Measurements from ENCODE around the gene PRKAG1.
A peak's percentile ranks its signal among the peaks of the same experiment; 100 is the strongest.
"Not testable (repeated sequence)": the region's sequence is repeated elsewhere in the genome, so short reads cannot be mapped to it uniquely, and the experiment has no call there.

Gene PRKAG1

GRCh38 chr12:49018261-49019119 is at the start of gene PRKAG1:
Gene PRKAG1, minus strand, starts transcription at chr12:49018776. Its CDS starts 36 bp downstream, at chr12:49018740.
- H3K27me3 ChIP-seq (ENCODE audit: control insufficient read depth in 1 of 2, insufficient read depth in 2 of 2, low read length in 2 of 2), result no peaks in the 10 kb centered on the region
- H3K27ac ChIP-seq (ENCODE audit: low read depth, low read length), result peak within 1 kb of the TSS; percentile 74
- no peaks in the 10 kb centered on the region for H3K9me3 ChIP-seq (ENCODE audit: low read length)
- H3K36me3 ChIP-seq (ENCODE audit: insufficient read depth, low read length), result peaks cover 26% of the 10 kb centered on the region
- H3K4me3 ChIP-seq (ENCODE audit: low read depth in 1 of 2, low read length in 2 of 2), result peak within 1 kb of the TSS; percentile 70 to 98
- peaks cover 11% of the 10 kb centered on the region for H3K4me1 ChIP-seq (ENCODE audit: insufficient read depth, low read length)
- peak within 1 kb of the TSS; percentile 98 for H3K9ac ChIP-seq (ENCODE audit: low read length)

- Histone ChIP-seq H3K27ac (ENCODE audit: low read depth, low read length) (no peak overlapping the region), H3K9ac (ENCODE audit: low read length) (no peak overlapping the region), H3K4me1 (ENCODE audit: insufficient read depth, low read length) (peaks cover 17% of the 10 kb centered on the region), H3K36me3 (ENCODE audit: insufficient read depth, low read length) (no peaks in the 10 kb centered on the region), H3K9me3 (ENCODE audit: low read length) (no peaks in the 10 kb centered on the region), H3K27me3 (ENCODE audit: control insufficient read depth in 1 of 2, insufficient read depth in 2 of 2, low read length in 2 of 2) (no peaks in the 10 kb centered on the region), H3K4me3 (ENCODE audit: low read depth in 1 of 2, low read length in 2 of 2) (no peak overlapping the region)
These were observed 47.5 kb upstream of the PRKAG1 start for GRCh38 chr12:49066120-49066519.

- Histone ChIP-seq H3K27ac (ENCODE audit: low read depth, low read length) (no peak overlapping the region), H3K4me3 (ENCODE audit: low read depth in 1 of 2, low read length in 2 of 2) (no peak overlapping the region), H3K4me1 (ENCODE audit: insufficient read depth, low read length) (peaks cover 12% of the 10 kb centered on the region), H3K36me3 (ENCODE audit: insufficient read depth, low read length) (no peaks in the 10 kb centered on the region), H3K9me3 (ENCODE audit: low read length) (no peaks in the 10 kb centered on the region), H3K27me3 (ENCODE audit: control insufficient read depth in 1 of 2, insufficient read depth in 2 of 2, low read length in 2 of 2) (no peaks in the 10 kb centered on the region), H3K9ac (ENCODE audit: low read length) (no peak overlapping the region)
These were observed 46.2 kb upstream of the PRKAG1 start for GRCh38 chr12:49064767-49065152.

- not testable (repeated sequence) for H3K36me3 ChIP-seq (ENCODE audit: insufficient read depth, low read length); H3K9ac ChIP-seq (ENCODE audit: low read length); H3K9me3 ChIP-seq (ENCODE audit: low read length); H3K27ac ChIP-seq (ENCODE audit: low read depth, low read length); H3K4me3 ChIP-seq (ENCODE audit: low read depth in 1 of 2, low read length in 2 of 2); H3K27me3 ChIP-seq (ENCODE audit: control insufficient read depth in 1 of 2, insufficient read depth in 2 of 2, low read length in 2 of 2)
- H3K4me1 ChIP-seq (ENCODE audit: insufficient read depth, low read length), result peaks cover 27% of the 10 kb centered on the region
These were observed 43.3 kb upstream of the PRKAG1 start for GRCh38 chr12:49061916-49062315.

GRCh38 chr12:49061157-49061650 is 42.6 kb upstream of the PRKAG1 start:
- H3K27me3 ChIP-seq (ENCODE audit: control insufficient read depth in 1 of 2, insufficient read depth in 2 of 2, low read length in 2 of 2), result no peaks in the 10 kb centered on the region
- H3K36me3 ChIP-seq (ENCODE audit: insufficient read depth, low read length), result no peaks in the 10 kb centered on the region
- H3K4me3 ChIP-seq (ENCODE audit: low read depth in 1 of 2, low read length in 2 of 2), result peak overlapping the region; percentile 95 to 96
- H3K9ac ChIP-seq (ENCODE audit: low read length), result peak overlapping the region; percentile 50
- peak overlapping the region; percentile 99 for H3K27ac ChIP-seq (ENCODE audit: low read depth, low read length)
- peaks cover 34% of the 10 kb centered on the region for H3K4me1 ChIP-seq (ENCODE audit: insufficient read depth, low read length)
- H3K9me3 ChIP-seq (ENCODE audit: low read length), result no peaks in the 10 kb centered on the region

GRCh38 chr12:49060237-49061156 is 41.9 kb upstream of the PRKAG1 start, which contains the start of gene KMT2D:
Gene KMT2D, minus strand, starts transcription at chr12:49060794. Its CDS starts 5,470 bp downstream, at chr12:49055324.
- H3K9ac ChIP-seq (ENCODE audit: low read length), result peak within 1 kb of the TSS; percentile 86
- no peaks in the 10 kb centered on the region for H3K27me3 ChIP-seq (ENCODE audit: control insufficient read depth in 1 of 2, insufficient read depth in 2 of 2, low read length in 2 of 2)
- H3K27ac ChIP-seq (ENCODE audit: low read depth, low read length), result peak within 1 kb of the TSS; percentile 99
- H3K4me1 ChIP-seq (ENCODE audit: insufficient read depth, low read length), result peaks cover 41% of the 10 kb centered on the region
- no peaks in the 10 kb centered on the region for H3K9me3 ChIP-seq (ENCODE audit: low read length)
- peak within 1 kb of the TSS; percentile 95 to 96 for H3K4me3 ChIP-seq (ENCODE audit: low read depth in 1 of 2, low read length in 2 of 2)
- no peaks in the 10 kb centered on the region for H3K36me3 ChIP-seq (ENCODE audit: insufficient read depth, low read length)

GRCh38 chr12:49059299-49060171 is 41.0 kb upstream of the PRKAG1 start:
- Histone ChIP-seq H3K36me3 (ENCODE audit: insufficient read depth, low read length) (peaks cover 7% of the 10 kb centered on the region), H3K9ac (ENCODE audit: low read length) (peak overlapping the region; percentile 86), H3K4me3 (ENCODE audit: low read depth in 1 of 2, low read length in 2 of 2) (peak overlapping the region; percentile 95 to 96), H3K27ac (ENCODE audit: low read depth, low read length) (peak overlapping the region; percentile 99), H3K9me3 (ENCODE audit: low read length) (no peaks in the 10 kb centered on the region), H3K4me1 (ENCODE audit: insufficient read depth, low read length) (peaks cover 45% of the 10 kb centered on the region), H3K27me3 (ENCODE audit: control insufficient read depth in 1 of 2, insufficient read depth in 2 of 2, low read length in 2 of 2) (no peaks in the 10 kb centered on the region)

GRCh38 chr12:49059045-49059298 is 40.4 kb upstream of the PRKAG1 start:
- Histone ChIP-seq H3K9me3 (ENCODE audit: low read length) (no peaks in the 10 kb centered on the region), H3K27me3 (ENCODE audit: control insufficient read depth in 1 of 2, insufficient read depth in 2 of 2, low read length in 2 of 2) (no peaks in the 10 kb centered on the region), H3K36me3 (ENCODE audit: insufficient read depth, low read length) (peaks cover 13% of the 10 kb centered on the region), H3K9ac (ENCODE audit: low read length) (peak overlapping the region; percentile 86), H3K4me1 (ENCODE audit: insufficient read depth, low read length) (peaks cover 45% of the 10 kb centered on the region), H3K4me3 (ENCODE audit: low read depth in 1 of 2, low read length in 2 of 2) (peak overlapping the region; percentile 95 to 96), H3K27ac (ENCODE audit: low read depth, low read length) (peak overlapping the region; percentile 99)

- H3K4me1 ChIP-seq (ENCODE audit: insufficient read depth, low read length), result peaks cover 45% of the 10 kb centered on the region
These were observed 39.9 kb upstream of the PRKAG1 start for GRCh38 chr12:49058366-49059044.

GRCh38 chr12:49057888-49058287 is 39.3 kb upstream of the PRKAG1 start:
- H3K27ac ChIP-seq (ENCODE audit: low read depth, low read length), result peak overlapping the region; percentile 54
- peak overlapping the region; percentile 95 to 96 for H3K4me3 ChIP-seq (ENCODE audit: low read depth in 1 of 2, low read length in 2 of 2)
- H3K27me3 ChIP-seq (ENCODE audit: control insufficient read depth in 1 of 2, insufficient read depth in 2 of 2, low read length in 2 of 2), result no peaks in the 10 kb centered on the region
- H3K36me3 ChIP-seq (ENCODE audit: insufficient read depth, low read length), result peaks cover 23% of the 10 kb centered on the region
- H3K9ac ChIP-seq (ENCODE audit: low read length), result peak overlapping the region; percentile 86
- H3K4me1 ChIP-seq (ENCODE audit: insufficient read depth, low read length), result peaks cover 45% of the 10 kb centered on the region
- no peaks in the 10 kb centered on the region for H3K9me3 ChIP-seq (ENCODE audit: low read length)

More at GRCh38 chr12:49058366-49059044, 39.9 kb upstream of the PRKAG1 start:
- Histone ChIP-seq H3K9me3 (ENCODE audit: low read length) (no peaks in the 10 kb centered on the region), H3K27me3 (ENCODE audit: control insufficient read depth in 1 of 2, insufficient read depth in 2 of 2, low read length in 2 of 2) (no peaks in the 10 kb centered on the region), H3K9ac (ENCODE audit: low read length) (peak overlapping the region; percentile 86), H3K36me3 (ENCODE audit: insufficient read depth, low read length) (peaks cover 17% of the 10 kb centered on the region), H3K4me3 (ENCODE audit: low read depth in 1 of 2, low read length in 2 of 2) (peak overlapping the region; percentile 95 to 96), H3K27ac (ENCODE audit: low read depth, low read length) (peak overlapping the region; percentile 99)

Data from muscle layer of colon (tissue), 2 donors.